NCI-H187 treated with DMSO at 0.1 percent for 48 hours (cell line): ENCODE results near the gene PDZD2.

ENCODE experiments used
- DNase-seq: peaks from one replicate; lab custom pipeline; 2025; lab: John Stamatoyannopoulos, UW

The PDZD2 gene

DNA sequence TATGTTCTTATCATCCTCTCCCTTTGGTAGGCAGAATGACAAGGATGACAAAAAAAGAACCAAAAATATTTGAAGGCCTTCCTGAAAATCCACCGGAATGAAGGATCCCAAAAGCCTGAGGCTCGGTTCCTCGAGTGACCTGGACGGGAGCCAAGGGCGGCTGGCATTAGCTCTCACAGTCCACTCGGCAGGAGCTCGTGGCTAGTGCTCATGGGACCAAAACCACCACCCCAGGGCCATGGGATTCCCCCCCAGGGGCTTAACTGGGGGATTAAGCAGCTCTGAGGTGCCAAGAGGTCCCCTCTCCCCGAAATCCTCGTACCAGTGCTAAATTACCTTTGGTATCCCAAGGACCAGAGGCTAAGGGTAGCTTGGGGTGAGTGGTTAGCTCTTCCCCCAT, 586 bp upstream of the PDZD2 start:
- no peak for DNase-seq

DNA sequence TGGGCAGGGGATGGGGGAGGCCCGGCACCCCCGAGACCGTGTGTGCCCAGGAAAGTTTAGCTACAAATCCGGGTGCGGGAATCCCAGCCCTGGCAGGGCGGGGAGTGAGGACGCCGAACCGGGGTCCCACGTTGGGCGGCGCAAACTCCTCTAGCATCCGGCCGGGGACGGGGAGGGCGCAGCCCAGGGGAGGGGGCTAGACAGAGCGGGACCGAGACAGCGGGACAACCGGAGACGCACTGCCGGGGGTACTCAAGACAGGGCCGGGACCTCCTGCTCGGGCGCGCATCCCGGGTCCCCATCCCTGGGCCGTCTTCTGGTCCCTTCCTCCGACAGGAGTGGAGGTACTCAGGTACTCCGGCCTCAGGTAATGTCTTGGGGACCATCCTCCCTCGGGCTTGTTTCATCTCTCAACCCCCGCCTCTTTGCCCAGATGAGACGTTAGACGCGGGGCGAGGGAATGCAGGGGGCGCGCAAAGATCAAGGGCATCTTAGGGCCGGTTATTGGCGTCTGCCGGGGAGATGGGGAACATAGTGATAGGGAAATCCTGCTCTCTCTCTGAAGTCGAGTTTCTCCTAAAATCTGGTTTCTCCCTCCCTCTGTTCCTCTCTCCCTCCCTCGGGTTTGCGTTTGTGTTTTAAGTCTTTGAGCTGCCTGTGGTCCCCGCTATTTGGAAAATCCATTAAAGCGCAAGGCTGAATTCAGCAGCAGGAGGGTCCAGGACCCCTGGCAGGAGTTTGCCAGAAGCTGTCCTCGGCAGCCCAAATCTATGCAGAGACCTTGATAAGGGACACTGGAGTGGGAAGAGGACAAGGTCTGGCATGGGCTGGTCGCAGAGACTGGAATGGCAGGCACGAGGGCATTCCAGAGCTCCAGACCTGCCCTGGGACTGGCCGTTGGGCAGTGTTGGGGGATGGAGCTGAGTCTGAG, 815 bp downstream of the PDZD2 start:
- no peak for DNase-seq

DNA sequence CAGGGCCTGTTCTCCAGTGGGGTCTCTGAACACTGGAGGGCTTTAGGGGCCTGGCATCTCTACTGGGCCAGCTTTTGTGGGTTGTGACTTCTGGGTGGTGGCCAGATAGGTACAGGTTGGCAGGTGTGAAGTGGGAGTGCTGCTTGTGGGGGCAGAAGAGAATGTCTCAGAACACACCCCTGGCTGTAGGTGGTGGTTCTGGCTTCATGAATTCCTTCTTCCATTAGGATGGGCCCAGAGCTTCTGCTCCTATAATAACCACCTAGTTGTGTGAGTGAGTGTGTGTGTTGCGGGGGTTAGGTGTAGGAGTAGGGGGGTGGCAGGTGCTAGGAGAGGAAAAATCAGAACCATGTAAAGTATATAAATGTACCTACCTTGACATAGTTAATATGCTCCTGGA, 1.6 kb downstream of the PDZD2 start:
- no peak for DNase-seq

DNA sequence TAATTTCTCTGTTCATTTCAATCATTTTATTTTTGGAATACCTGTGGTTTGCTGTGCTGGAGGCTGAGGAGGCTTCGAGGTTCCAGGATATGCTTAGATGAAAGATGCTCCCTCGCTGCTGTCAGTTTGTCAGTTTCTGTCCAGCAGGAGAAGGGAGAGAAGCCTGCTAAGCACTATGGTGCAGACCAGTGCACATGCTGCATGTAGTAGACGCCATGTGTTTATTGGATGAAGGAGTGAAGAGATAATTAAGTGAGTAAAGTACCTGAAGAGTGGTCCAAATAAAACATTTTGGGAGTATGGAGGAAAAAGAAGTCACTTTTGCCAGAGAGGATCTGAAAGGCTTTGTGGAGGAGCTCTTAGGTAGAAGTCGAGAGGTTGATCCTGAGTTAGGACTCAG, 2.1 kb downstream of the PDZD2 start:
- no peak for DNase-seq

DNA sequence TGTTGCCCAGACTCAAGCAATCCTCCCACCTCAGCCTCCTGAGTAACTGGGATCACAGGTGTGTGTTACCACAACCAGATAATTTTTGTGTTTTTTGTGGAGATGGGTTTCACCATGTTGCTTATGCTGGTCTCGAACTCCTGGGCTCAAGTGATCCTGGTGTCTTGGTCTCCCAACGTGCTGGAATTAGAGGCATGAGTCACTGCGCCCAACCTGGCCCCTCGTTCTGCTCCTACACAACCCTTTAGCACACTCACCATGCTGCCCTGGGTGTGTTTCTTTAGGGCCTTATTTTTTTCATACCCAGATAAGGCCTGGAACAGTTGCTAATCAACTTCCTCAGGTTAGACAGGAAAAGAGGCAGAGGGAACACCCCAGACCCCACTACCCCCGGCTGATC, 2.6 kb downstream of the PDZD2 start:
- no peak for DNase-seq

DNA sequence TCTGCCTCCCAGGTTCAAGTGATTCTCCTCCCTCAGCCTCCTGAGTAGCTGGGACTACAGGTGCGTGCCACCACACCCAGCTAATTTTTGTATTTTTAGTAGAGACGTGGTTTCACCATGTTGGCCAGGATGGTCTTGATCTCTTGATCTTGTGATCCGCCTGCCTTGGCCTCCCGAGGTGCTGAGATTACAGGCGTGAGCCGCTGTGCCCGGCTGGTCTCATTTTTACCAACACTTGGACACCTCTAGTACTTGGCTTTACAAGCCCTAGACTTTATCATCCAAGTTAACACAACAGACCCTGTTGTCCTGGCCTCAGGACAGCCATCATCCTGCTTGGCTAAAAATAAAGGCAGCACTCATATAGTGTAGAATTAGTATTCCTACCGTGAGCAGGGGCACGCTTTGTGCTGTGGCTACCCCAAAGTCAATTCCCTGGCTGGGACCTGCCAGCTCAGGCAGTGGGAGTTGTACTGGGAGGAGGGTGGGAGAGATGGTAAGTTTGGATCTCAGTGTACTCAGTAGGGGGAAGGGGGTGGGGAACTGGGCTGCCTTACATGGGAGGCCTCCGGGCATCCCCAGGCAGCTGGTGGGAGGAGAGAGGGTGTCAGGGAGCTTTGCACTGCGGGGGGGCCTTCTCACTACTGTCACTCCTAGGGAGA, 6.6 kb downstream of the PDZD2 start:
- no peak for DNase-seq

DNA sequence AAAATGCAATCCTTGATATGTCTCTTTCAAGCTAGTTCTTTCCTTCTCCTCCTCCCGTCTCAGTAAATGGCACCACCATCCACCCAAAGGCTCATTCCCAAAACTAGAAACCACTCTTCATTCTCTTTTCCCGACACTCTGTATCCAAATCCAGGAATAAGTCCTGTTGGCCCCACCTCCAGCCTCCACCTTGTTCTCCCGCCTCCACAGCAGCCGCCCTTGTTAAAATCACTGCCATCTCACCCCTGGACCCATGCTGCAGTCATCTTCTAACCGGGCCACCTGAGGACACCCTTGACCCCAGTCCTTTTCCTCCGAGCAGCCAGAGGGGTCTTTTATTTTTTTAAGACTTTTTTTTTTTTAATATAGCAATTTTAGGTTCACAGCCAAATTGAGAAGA, 9.4 kb downstream of the PDZD2 start:
- DNase-seq: no peak

DNA sequence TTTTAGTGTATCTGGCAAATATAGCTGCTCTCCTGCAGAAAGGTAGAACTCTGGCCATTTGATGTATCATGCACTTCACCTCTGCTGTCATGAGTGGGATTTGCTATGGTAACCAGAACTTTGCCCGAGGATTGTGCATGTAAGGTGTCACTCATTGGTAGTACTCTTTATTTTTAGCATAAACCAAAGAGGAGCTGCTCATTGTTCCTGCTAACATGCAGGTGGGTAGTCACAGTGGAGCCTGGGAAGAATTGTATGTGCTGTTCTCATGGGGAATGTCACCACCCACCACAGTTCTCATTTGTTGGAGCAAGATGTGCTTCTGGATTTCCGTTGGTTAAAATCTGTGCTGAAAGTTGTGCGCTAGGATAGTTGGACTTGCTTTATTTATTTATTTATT, 12.3 kb downstream of the PDZD2 start:
- DNase-seq: no peak

DNA sequence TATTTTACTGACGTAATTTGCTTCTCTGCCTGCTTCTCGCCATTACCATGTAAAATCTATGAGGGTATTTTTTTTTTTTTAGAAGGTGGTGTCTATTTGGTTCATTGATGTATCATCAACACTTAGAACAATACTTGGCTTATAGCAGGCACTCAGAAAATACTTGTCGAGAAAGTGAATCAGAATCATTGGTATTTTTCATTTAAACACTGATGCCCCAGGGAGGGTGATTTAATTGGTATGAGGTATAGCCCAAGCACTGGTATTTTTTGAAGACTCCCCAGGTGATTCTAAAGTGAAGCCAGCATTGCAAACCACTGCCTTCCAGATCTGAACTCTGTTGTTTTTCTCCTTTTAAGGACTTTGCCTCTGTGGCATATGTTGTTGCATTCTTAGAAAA, 16.6 kb downstream of the PDZD2 start:
- DNase-seq: no peak

DNA sequence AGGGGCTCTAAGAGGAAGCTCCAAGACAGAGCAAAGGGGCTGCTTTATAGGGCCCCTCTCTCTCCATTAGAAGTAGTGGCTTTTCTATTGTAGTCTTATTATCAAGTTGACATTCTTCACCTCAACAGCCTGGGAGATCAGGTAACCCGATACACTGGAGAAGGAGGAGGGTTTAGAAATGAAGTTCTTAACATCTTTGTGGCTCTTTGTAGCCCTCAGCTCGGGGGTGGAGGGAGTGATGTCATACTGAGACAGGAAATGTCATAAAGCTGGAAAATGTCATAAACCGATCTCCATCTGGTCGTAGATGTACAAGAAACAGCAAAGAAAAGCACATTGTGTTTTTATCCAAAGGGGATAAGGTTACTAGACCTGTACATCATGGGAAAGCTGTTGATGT, 17.9 kb downstream of the PDZD2 start:
- DNase-seq: no peak

DNA sequence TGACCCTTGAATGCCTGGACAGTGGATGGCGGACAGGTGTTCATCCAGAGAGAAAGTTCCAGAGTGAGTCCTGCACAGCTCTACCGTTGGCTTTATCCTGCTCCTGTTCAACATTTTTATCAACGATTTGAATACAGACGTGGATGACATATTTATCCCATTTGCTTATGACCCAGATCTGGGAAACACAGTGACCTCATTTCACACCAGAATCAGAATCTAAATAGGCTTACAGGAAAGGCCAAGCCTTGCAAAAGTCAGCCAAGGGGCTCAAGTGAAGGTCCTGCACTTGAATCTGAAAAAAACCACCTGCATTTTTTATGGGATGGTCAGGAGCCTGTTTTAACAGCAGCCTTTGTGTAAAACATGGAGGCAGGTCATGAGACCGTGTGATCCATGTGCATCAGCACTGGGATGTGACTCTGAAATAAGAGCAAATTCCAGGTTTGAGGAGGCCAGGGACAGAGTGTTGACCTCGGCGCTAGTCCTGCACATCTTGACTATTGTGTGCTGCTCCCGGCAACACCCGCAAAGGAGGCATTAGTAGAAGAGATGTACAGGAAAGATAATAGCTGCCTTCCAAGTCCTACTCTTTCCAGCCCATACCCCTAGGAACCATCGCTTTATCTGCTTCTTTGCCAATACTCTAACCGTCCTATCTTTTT, 18.5 kb downstream of the PDZD2 start:
- no peak for DNase-seq

DNA sequence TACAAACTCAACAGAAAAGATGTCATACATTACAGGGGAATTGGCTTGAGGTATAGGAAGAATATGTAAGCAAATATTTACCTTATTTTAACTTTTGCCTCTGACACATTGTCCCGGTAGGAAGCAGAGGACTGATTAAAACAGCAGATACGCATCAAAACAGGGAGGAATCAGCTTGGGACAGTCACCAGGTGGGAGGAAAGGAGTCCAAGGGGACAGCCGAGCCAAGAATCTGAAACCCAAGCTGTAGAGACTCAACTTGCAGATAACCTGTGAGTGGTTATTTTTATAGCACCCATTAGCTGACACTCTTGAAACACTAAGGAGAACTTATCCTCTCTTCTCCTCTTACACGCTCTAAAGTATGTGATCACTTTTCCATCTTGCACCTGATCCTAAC, 22.3 kb downstream of the PDZD2 start:
- DNase-seq: no peak

DNA sequence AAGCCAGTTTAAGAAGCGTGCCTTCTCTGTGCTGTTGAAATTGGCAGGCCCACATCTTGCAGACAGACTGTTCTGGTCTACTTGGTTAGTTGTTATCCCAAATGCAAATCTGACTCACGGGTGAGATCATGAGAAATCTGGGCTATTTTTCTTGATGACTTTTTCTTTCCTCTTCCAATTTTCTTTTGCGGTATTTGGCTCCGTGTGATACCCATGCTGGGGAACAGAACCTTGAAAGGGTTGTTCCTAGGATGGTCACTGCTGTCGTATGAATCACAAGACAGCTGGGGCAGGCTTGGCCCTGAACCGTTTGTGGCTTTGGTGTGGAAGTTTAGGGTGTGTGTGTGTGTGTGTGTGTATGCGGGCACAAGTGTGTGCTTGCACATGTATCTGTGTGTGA, 24.6 kb downstream of the PDZD2 start:
- no peak for DNase-seq

DNA sequence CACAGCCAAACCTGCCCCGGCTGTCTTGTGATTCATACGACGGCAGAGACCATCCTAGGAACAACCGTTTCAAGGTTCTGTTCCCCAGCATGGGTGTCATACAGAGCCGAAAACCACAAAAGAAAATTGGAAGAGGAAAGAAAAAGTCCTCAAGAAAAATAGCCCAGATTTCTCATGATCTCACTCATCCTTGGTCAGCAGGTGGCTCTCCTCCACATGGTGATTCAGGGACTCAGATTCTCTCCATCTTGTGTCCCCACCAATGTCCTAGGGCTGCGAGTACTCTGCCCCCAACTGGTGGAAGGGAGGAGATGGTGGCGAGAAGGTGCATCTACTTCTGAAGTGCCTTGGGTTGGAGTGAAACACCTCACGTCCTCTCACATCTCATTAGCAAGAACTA, 25.6 kb downstream of the PDZD2 start:
- DNase-seq: no peak

DNA sequence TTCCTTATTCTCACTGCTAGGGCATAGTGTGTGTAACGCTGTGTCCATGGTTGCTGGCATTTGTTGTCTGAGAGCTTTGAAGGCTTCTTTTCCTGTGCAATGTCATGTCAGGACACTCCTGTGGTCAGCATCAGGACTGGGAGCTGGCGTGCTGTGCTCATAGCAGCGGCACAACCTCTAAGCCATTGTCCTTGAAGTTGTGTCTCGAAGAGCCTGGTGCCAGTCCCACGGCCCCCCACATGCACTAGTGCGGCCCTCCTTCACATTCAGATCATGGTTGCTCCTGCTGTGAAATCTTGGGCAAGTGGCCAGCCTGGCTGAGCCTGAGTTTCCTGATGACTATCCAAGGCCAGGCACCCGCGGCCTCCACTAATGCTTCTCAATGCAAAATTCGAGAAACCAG, 32.4 kb downstream of the PDZD2 start:
- DNase-seq: no peak

DNA sequence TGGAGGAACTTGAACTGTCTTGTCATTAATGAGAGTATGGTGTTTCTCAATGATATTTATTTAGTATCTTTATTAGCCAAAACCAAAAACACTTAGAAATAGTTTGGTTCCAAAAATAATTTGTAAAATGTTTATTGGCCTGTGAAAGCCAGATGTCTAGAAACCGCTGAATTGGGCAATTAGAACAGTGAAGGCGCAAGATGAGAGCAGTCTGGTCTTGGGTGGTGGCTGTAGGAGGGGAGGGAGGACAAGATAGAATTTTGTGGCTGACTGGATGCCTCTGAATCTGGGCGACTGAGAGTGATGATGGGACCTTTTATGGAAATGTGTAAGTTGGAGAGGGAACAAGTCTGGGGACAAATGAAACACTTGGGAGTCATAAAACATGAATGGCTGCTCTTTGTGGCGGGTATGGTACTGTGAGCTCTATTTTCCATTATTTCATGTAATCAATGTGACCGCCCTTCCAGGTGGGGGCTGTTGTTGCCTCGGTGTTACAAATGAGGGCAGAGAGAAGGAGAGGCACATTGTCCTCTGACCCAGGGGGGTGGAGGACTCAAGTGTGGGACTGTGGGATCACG, 35.5 kb downstream of the PDZD2 start:
- DNase-seq: no peak

DNA sequence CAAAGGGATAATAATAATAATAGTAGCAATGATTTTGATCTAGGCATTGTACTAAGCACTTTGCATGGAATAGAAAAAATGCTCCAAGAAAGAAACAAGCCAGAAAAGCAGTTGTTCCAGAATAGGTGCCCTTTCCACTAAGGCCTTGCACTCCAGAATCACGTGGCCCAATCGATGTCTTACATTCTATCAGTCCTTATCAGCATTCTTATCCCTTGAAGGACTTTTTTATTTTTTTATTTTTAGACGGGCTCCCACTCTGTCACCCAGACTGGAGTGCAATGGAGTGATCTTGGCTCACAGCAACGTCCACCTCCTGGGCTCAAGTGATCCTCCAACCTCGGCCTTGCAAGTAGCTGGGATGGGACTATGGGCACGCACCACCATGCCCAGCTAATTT, 36.5 kb downstream of the PDZD2 start:
- no peak for DNase-seq

DNA sequence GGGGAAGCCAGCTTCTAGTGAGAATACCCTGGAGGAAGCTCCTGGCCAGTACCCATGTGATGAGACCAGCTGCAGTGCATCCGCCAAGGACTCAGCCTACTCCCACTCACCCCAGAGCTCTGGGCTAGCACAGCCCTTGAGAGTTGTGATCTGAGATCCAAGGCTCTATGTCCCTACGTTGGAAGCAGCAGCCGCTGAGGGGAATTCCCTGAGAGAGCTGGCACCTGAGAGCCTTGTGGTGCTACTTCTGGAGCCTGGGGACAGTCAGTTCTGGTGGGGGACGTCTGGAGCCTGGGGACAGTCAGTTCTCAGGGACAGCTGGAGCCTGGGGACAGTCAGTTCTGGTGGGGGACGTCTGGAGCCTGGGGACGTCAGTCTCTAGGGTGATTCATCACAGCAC, 39.2 kb downstream of the PDZD2 start:
- DNase-seq: no peak

DNA sequence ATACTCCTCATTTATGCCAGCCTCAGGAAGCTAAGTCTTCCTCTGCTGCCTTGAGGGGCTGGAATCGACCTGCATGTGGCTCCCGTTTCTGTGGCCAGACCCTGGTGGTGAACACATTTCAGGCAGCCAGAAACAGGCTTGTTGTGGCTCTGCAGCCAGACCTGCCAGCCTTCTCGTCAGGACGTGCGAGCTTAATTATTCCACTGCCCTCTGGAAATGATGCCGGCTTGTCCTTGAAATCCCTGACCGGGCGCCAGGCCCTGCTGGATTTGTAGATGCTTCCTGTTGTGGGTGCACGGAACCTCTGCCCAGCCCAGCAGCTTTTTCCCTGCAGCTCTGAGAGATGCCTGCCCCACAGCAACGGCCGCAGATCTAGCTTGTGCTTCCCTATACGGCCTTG, 41.6 kb downstream of the PDZD2 start:
- no peak for DNase-seq

DNA sequence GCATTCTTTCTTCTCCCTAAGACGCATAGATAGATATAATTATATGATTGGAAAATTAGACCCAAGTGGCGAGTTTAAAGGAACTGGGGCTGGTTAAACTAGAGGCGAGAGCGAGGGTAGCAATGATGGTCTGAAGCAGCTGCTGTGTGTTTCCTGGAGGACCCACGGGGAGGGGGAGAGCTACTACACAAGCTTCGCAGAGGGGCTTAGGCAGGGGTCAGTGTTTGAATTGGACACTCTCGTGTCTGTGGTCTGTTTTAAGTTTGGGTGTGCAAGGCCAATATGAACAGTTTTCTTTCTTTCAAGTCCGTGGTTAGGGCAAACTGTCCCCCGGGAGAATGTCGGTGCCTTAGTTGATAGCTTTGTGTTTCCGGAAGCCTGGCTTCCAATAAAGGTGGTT, 43.1 kb downstream of the PDZD2 start:
- DNase-seq: no peak

DNA sequence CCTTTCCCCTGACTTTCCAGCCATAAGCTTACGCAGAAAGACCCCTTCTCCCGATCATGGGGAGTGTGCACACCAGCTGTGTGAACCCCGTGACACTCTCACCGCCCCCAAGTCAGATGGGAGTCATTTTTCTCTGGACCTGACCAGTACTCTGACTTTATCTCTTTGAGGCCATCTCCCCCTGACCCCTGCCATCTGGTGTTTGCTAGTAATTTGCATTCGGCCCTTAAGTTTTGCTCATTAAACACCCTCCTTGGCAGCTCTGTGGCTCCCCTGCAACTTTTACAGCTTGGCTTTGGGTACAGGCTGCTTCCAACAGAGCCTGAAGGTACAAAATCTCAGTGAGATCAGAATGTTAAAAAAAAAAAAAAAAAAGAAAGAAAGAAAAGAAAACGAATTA, 43.9 kb downstream of the PDZD2 start:
- no peak for DNase-seq

DNA sequence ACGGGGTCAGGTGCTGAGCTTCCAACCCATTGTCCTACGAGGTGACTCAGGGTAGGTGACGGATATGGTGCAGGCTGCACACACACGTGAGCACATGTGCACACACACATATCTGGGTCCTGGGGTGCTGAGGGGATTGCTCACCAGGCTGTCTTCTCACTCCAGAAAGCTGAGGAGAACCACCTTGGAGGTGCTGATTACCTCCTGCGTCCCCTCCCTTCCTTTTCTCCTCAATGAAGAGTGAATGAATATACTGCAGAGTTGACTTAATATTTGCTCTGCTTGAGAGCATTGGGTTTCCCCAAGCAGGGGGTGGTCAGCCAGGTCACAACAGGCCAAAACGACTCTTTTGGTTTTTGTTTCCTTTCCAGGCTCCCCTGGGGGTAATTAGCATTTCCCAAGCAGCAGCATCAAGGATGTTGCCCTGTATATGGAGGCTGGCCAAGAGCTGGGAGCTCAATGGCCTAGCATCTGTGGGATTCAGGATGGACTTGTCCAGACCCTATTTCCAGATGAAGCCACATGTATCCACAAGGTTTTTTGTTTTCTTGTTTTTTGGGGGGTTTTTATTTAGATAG, 49.7 kb downstream of the PDZD2 start:
- no peak for DNase-seq
